ENCODE results near the gene ACTBL2.

Gene ACTBL2

DNA sequence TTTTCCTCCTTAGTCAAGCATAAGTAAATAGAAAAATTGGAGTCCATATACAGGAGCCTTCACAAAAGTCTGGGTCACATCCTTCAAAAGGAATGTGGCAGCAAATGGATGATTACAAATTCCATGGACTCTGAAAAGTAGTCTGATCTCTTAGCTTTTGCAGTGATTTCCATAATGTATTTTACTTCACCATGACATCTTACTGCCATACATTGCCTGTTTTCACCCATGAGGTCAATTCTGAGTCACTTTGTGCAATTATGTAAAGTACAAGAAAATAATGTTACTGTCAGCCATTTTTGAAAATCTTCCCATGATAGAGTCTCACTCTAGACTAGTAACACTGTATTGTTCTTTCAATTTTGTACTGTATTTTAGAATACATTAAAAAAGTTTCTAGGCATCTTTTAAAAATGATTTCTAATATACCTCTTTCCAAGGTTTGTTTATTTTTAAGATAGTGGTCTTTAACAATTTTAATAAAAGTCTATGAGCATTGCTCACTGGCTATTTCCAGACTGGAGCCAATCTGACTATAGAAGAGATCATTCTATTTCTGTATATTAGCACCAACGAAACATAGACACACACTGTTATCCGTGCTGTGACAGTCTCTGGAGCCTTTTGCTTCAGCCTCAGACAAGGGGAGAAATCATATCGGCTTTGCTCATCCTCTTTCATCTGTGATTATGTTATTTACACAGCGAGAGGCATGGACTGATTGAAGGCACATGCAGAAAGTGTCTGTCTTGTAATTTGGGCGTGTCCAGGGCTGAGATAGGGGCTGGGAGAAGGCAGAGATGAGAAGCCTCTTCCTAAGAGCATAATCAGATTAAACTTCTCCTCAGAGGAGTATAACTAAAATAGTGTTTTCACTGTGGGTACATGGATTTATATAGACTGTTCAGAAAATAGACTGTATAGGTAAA lies 22.9 kb upstream of the ACTBL2 start:
- Histone ChIP-seq H3K4me3 (ENCODE audit: low read depth in 1 of 2, low read length in 2 of 2) (no peak overlapping the region), H3K4me1 (ENCODE audit: insufficient read depth, low read length) (no peaks in the 10 kb centered on the region), H3K27ac (ENCODE audit: low read depth, low read length) (no peak overlapping the region), H3K9ac (ENCODE audit: low read length) (no peak overlapping the region), H3K27me3 (ENCODE audit: control insufficient read depth in 1 of 2, insufficient read depth in 2 of 2, low read length in 2 of 2) (no peaks in the 10 kb centered on the region), H3K9me3 (ENCODE audit: low read length) (no peaks in the 10 kb centered on the region), H3K36me3 (ENCODE audit: insufficient read depth, low read length) (no peaks in the 10 kb centered on the region)

GRCh38 chr5:57504357-57504756 lies 21.7 kb upstream of the ACTBL2 start:
- Histone ChIP-seq H3K27ac (ENCODE audit: low read depth, low read length) (no peak overlapping the region), H3K9me3 (ENCODE audit: low read length) (no peaks in the 10 kb centered on the region), H3K4me1 (ENCODE audit: insufficient read depth, low read length) (no peaks in the 10 kb centered on the region), H3K36me3 (ENCODE audit: insufficient read depth, low read length) (no peaks in the 10 kb centered on the region), H3K4me3 (ENCODE audit: low read depth in 1 of 2, low read length in 2 of 2) (no peak overlapping the region), H3K9ac (ENCODE audit: low read length) (no peak overlapping the region), H3K27me3 (ENCODE audit: control insufficient read depth in 1 of 2, insufficient read depth in 2 of 2, low read length in 2 of 2) (no peaks in the 10 kb centered on the region)

DNA sequence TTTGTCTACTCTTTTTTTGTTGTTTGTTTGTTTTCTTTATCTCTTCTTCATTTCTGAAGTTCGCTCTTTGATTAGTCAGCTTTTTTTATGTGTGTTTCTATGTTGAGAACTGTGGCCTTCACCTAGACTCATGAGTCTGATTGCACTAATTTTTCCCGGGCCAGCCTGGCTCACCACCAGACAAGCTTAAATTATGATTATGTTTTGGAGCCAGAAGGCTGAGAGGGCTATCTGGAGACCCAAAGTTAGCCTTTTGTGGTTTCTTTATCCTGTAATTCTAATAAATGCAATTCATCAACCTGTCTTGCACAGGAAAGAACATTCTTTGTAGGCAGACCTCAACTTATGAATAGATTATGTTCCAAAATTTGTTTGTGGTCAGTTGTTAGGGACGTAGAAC lies 20.8 kb upstream of the ACTBL2 start:
- H3K4me1 ChIP-seq (ENCODE audit: insufficient read depth, low read length), result no peaks in the 10 kb centered on the region
- H3K27me3 ChIP-seq (ENCODE audit: control insufficient read depth in 1 of 2, insufficient read depth in 2 of 2, low read length in 2 of 2), result no peaks in the 10 kb centered on the region
- no peaks in the 10 kb centered on the region for H3K9me3 ChIP-seq (ENCODE audit: low read length)
- no peaks in the 10 kb centered on the region for H3K36me3 ChIP-seq (ENCODE audit: insufficient read depth, low read length)
- H3K4me3 ChIP-seq (ENCODE audit: low read depth in 1 of 2, low read length in 2 of 2), result no peak overlapping the region
- H3K27ac ChIP-seq (ENCODE audit: low read depth, low read length), result no peak overlapping the region
- H3K9ac ChIP-seq (ENCODE audit: low read length), result no peak overlapping the region

DNA sequence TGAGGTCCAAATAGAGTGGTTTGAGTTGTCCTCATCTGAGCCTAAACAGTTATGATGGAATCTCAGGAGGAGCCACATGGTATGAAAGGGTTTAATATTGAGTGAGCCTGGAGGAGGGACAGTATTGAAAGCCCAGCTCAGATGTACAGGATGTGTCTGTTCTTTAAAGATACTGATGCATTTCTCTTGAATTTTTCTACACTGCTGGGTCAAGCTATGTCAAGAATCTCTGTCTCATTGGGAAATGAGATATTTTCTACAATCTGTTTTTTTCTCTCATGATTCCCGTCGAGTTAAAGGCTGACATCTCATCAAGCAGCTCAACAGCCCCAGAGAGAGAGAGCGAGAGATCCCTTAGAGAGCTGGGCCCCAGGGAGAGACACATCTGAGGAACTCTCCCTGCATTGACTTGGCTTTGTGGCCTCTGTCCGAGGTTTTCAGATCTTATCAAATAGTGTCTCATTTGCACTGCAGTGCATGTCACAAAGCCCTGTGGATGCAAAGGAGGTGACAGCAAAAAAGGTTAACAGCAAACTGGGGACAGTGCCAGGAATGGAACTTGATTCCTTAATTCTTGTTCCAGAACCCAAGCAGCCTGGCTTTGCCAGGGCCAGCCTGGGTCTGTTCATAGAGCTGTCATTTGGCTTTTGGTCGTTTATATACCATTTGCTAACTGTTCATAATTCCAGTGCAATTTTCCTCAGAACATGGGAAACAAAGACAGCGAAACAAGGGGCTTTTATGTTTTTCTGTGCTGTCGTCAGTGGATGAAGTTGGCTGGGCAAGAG lies 19.0 kb upstream of the ACTBL2 start:
- Histone ChIP-seq H3K4me3 (ENCODE audit: low read depth in 1 of 2, low read length in 2 of 2) (no peak overlapping the region), H3K9me3 (ENCODE audit: low read length) (no peaks in the 10 kb centered on the region), H3K4me1 (ENCODE audit: insufficient read depth, low read length) (no peaks in the 10 kb centered on the region), H3K36me3 (ENCODE audit: insufficient read depth, low read length) (no peaks in the 10 kb centered on the region), H3K9ac (ENCODE audit: low read length) (no peak overlapping the region), H3K27ac (ENCODE audit: low read depth, low read length) (no peak overlapping the region), H3K27me3 (ENCODE audit: control insufficient read depth in 1 of 2, insufficient read depth in 2 of 2, low read length in 2 of 2) (no peaks in the 10 kb centered on the region)

GRCh38 chr5:57499262-57500050 lies 16.8 kb upstream of the ACTBL2 start:
- no peak overlapping the region for H3K4me3 ChIP-seq (ENCODE audit: low read depth in 1 of 2, low read length in 2 of 2)

GRCh38 chr5:57497733-57498132 lies 15.1 kb upstream of the ACTBL2 start:
- H3K27ac ChIP-seq (ENCODE audit: low read depth, low read length), result no peak overlapping the region
- no peaks in the 10 kb centered on the region for H3K4me1 ChIP-seq (ENCODE audit: insufficient read depth, low read length)
- H3K36me3 ChIP-seq (ENCODE audit: insufficient read depth, low read length), result no peaks in the 10 kb centered on the region
- H3K9ac ChIP-seq (ENCODE audit: low read length), result no peak overlapping the region
- no peak overlapping the region for H3K4me3 ChIP-seq (ENCODE audit: low read depth in 1 of 2, low read length in 2 of 2)
- H3K27me3 ChIP-seq (ENCODE audit: control insufficient read depth in 1 of 2, insufficient read depth in 2 of 2, low read length in 2 of 2), result no peaks in the 10 kb centered on the region
- H3K9me3 ChIP-seq (ENCODE audit: low read length), result no peaks in the 10 kb centered on the region

More at GRCh38 chr5:57499262-57500050, 16.8 kb upstream of the ACTBL2 start:
- H3K9ac ChIP-seq (ENCODE audit: low read length), result no peak overlapping the region
- no peaks in the 10 kb centered on the region for H3K4me1 ChIP-seq (ENCODE audit: insufficient read depth, low read length)
- H3K27me3 ChIP-seq (ENCODE audit: control insufficient read depth in 1 of 2, insufficient read depth in 2 of 2, low read length in 2 of 2), result no peaks in the 10 kb centered on the region
- H3K9me3 ChIP-seq (ENCODE audit: low read length), result no peaks in the 10 kb centered on the region
- no peak overlapping the region for H3K27ac ChIP-seq (ENCODE audit: low read depth, low read length)
- H3K36me3 ChIP-seq (ENCODE audit: insufficient read depth, low read length), result no peaks in the 10 kb centered on the region

GRCh38 chr5:57495285-57496086 lies 12.9 kb upstream of the ACTBL2 start:
- Histone ChIP-seq H3K4me3 (ENCODE audit: low read depth in 1 of 2, low read length in 2 of 2) (no peak overlapping the region), H3K9ac (ENCODE audit: low read length) (no peak overlapping the region), H3K4me1 (ENCODE audit: insufficient read depth, low read length) (no peaks in the 10 kb centered on the region), H3K27ac (ENCODE audit: low read depth, low read length) (no peak overlapping the region), H3K9me3 (ENCODE audit: low read length) (no peaks in the 10 kb centered on the region), H3K27me3 (ENCODE audit: control insufficient read depth in 1 of 2, insufficient read depth in 2 of 2, low read length in 2 of 2) (no peaks in the 10 kb centered on the region), H3K36me3 (ENCODE audit: insufficient read depth, low read length) (no peaks in the 10 kb centered on the region)

GRCh38 chr5:57494104-57495098 lies 11.8 kb upstream of the ACTBL2 start:
- Histone ChIP-seq H3K27ac (ENCODE audit: low read depth, low read length) (no peak overlapping the region), H3K27me3 (ENCODE audit: control insufficient read depth in 1 of 2, insufficient read depth in 2 of 2, low read length in 2 of 2) (no peaks in the 10 kb centered on the region), H3K4me1 (ENCODE audit: insufficient read depth, low read length) (no peaks in the 10 kb centered on the region), H3K9ac (ENCODE audit: low read length) (no peak overlapping the region), H3K9me3 (ENCODE audit: low read length) (no peaks in the 10 kb centered on the region), H3K36me3 (ENCODE audit: insufficient read depth, low read length) (no peaks in the 10 kb centered on the region), H3K4me3 (ENCODE audit: low read depth in 1 of 2, low read length in 2 of 2) (no peak overlapping the region)

GRCh38 chr5:57493034-57493433 lies 10.4 kb upstream of the ACTBL2 start:
- H3K27ac ChIP-seq (ENCODE audit: low read depth, low read length), result no peak overlapping the region
- H3K4me1 ChIP-seq (ENCODE audit: insufficient read depth, low read length), result no peaks in the 10 kb centered on the region
- no peaks in the 10 kb centered on the region for H3K36me3 ChIP-seq (ENCODE audit: insufficient read depth, low read length)
- H3K9me3 ChIP-seq (ENCODE audit: low read length), result no peaks in the 10 kb centered on the region
- no peak overlapping the region for H3K9ac ChIP-seq (ENCODE audit: low read length)
- no peaks in the 10 kb centered on the region for H3K27me3 ChIP-seq (ENCODE audit: control insufficient read depth in 1 of 2, insufficient read depth in 2 of 2, low read length in 2 of 2)
- no peak overlapping the region for H3K4me3 ChIP-seq (ENCODE audit: low read depth in 1 of 2, low read length in 2 of 2)

DNA sequence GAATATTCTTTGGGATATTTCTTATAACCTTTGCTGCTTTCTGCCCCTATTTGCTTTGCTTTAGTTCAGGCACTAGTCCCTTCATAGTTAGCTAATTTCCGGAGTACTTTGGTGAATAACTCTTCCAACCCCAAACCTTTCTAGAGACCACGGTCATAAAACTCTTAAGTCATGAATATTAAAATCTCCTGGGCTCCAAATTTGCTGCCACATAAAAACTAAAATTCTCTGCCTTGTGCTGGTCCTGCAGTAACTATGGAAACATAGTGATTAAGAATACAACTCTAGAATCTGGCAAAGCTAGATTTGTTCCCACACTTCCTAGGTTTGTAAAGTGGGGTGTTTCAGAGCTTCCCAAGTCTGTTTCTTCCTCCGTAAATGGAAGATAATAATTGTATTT lies 10.0 kb upstream of the ACTBL2 start:
- H3K27ac ChIP-seq (ENCODE audit: low read depth, low read length), result no peak overlapping the region
- no peak overlapping the region for H3K4me3 ChIP-seq (ENCODE audit: low read depth in 1 of 2, low read length in 2 of 2)

More for the DNA sequence above, 10.0 kb upstream of the ACTBL2 start:
- Histone ChIP-seq H3K36me3 (ENCODE audit: insufficient read depth, low read length) (no peaks in the 10 kb centered on the region), H3K4me1 (ENCODE audit: insufficient read depth, low read length) (no peaks in the 10 kb centered on the region), H3K27me3 (ENCODE audit: control insufficient read depth in 1 of 2, insufficient read depth in 2 of 2, low read length in 2 of 2) (no peaks in the 10 kb centered on the region), H3K9ac (ENCODE audit: low read length) (no peak overlapping the region), H3K9me3 (ENCODE audit: low read length) (no peaks in the 10 kb centered on the region)

All from muscle layer of colon (tissue), 2 donors.